NCI-H2081 (cell line): ENCODE results near the gene RGCC.
"Not testable (repeated sequence)": the region's sequence is repeated elsewhere in the genome, so short reads cannot be mapped to it uniquely, and the experiment has no call there.

ENCODE experiments used
- DNase-seq, 2 experiments: peaks; one replicate each; lab custom pipeline; 2025; lab: John Stamatoyannopoulos, UW

Gene RGCC

GRCh38 chr13:41456768-41457588 lies at the start of gene RGCC:
RGCC (plus strand) TSS chr13:41457550; CDS start chr13:41457708, 158 bp downstream.
- peak; percentile 12 to 39 for DNase-seq

GRCh38 chr13:41408121-41408520 lies 49.2 kb upstream of the RGCC start:
- no peak for DNase-seq

- no peak for DNase-seq
Observed at GRCh38 chr13:41408746-41409145, 48.6 kb upstream of the RGCC start.

GRCh38 chr13:41409611-41410010 lies 47.7 kb upstream of the RGCC start:
- DNase-seq, result no peak

GRCh38 chr13:41411060-41411459 lies 46.3 kb upstream of the RGCC start:
- no peak for DNase-seq

GRCh38 chr13:41411522-41411921 lies 45.8 kb upstream of the RGCC start:
- DNase-seq, result no peak

- no peak for DNase-seq
Observed at GRCh38 chr13:41413872-41414271, 43.5 kb upstream of the RGCC start.

- no peak for DNase-seq
Observed at GRCh38 chr13:41416276-41416675, 41.1 kb upstream of the RGCC start.

- no peak for DNase-seq
Observed at GRCh38 chr13:41418027-41418426, 39.3 kb upstream of the RGCC start.

GRCh38 chr13:41418731-41419130 lies 38.6 kb upstream of the RGCC start:
- DNase-seq, result no peak

- no peak for DNase-seq
Observed at GRCh38 chr13:41419206-41419605, 38.1 kb upstream of the RGCC start.

- no peak for DNase-seq
Observed at GRCh38 chr13:41420146-41420545, 37.2 kb upstream of the RGCC start.

- not testable (repeated sequence) for DNase-seq
Observed at GRCh38 chr13:41421330-41421729, 36.0 kb upstream of the RGCC start.

- DNase-seq, result not testable (repeated sequence)
Observed at GRCh38 chr13:41421983-41422382, 35.4 kb upstream of the RGCC start.

- DNase-seq, result not testable (repeated sequence)
Observed at GRCh38 chr13:41423259-41423658, 34.1 kb upstream of the RGCC start.

- DNase-seq, result not testable (repeated sequence)
Observed at GRCh38 chr13:41424675-41425074, 32.7 kb upstream of the RGCC start.

- no peak for DNase-seq
Observed at GRCh38 chr13:41426047-41426446, 31.3 kb upstream of the RGCC start.

GRCh38 chr13:41427666-41428065 lies 29.7 kb upstream of the RGCC start:
- DNase-seq, result no peak

GRCh38 chr13:41428155-41428554 lies 29.2 kb upstream of the RGCC start:
- DNase-seq, result no peak

- DNase-seq, result not testable (repeated sequence)
Observed at GRCh38 chr13:41434030-41434429, 23.3 kb upstream of the RGCC start.

- no peak for DNase-seq
Observed at GRCh38 chr13:41434831-41435520, 22.4 kb upstream of the RGCC start.

GRCh38 chr13:41443969-41444368 lies 13.4 kb upstream of the RGCC start:
- DNase-seq, result no peak

- DNase-seq, result no peak
Observed at GRCh38 chr13:41452462-41452861, 4.9 kb upstream of the RGCC start.
